ENCODE results near the gene ARMC6.

DNA sequence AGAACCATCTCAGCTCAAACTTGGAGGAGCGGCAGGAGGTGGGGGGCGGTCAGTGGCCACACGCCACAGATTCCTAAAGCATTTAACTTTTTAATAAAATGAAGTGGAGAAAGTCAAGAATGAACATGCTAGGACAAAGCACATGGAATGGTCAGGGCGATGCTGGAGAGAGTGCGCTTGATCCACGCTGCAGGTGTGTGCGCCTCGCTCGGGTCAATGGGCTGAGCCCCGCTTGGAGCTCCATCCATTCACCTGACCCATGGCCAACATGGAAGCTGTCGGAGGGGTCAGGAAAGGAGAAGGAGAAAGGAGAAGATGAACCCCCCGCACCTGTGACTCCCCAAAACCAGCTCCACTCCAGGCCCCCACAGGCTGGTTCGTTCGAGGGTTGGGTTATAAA lies 41.9 kb upstream of the ARMC6 start:
- TF ChIP-seq EZH2 (IDR thresholded peaks at IDR 0.05; ENCODE audit: borderline replicate concordance) (no peak), CTCF (IDR thresholded peaks at IDR 0.05; ENCODE audit: poor library complexity) (no peak), EZH2phosphoT487 (IDR thresholded peaks at IDR 0.05; ENCODE audit: low read depth, severe bottlenecking, unreplicated experiment) (no peak)
